ENCODE measurements around the gene ACTN1.

The ACTN1 gene

GRCh38 chr14:68986225-68986624, 7.1 kb upstream of the ACTN1 start:
- DNase-seq (ENCODE audit: extremely low read depth, low read depth): no peak
- TF ChIP-seq, protein P1, sequence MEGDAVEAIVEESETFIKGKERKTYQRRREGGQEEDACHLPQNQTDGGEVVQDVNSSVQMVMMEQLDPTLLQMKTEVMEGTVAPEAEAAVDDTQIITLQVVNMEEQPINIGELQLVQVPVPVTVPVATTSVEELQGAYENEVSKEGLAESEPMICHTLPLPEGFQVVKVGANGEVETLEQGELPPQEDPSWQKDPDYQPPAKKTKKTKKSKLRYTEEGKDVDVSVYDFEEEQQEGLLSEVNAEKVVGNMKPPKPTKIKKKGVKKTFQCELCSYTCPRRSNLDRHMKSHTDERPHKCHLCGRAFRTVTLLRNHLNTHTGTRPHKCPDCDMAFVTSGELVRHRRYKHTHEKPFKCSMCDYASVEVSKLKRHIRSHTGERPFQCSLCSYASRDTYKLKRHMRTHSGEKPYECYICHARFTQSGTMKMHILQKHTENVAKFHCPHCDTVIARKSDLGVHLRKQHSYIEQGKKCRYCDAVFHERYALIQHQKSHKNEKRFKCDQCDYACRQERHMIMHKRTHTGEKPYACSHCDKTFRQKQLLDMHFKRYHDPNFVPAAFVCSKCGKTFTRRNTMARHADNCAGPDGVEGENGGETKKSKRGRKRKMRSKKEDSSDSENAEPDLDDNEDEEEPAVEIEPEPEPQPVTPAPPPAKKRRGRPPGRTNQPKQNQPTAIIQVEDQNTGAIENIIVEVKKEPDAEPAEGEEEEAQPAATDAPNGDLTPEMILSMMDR (IDR thresholded peaks at IDR 0.05; ENCODE audit: low read depth, low read length): no peak

GRCh38 chr14:68984686-68985085, 5.6 kb upstream of the ACTN1 start:
- DNase-seq (ENCODE audit: extremely low read depth, low read depth): no peak
- TF ChIP-seq, protein P1 (IDR thresholded peaks at IDR 0.05; ENCODE audit: low read depth, low read length): no peak

DNA sequence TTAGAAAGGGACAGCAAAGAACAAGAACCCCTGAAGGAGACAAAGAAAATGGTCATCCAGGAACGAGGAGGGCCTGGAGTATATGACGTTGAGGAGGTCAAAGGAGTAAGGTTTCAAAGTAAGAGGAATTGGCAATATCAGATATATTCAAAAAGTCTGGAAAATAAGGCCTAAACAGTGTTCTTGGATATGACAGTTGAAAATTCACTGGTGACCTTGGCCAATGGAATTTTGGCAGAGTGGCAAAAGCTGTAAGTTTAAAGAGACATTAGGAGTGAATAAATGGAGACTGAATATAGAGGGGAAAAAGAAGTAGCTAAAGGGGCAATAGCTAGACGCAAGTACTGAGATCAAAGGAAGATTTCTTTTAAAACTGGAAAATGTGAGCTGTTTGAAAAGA, 4.1 kb upstream of the ACTN1 start:
- DNase-seq (ENCODE audit: extremely low read depth, low read depth): no peak

GRCh38 chr14:68982581-68982980, 3.5 kb upstream of the ACTN1 start:
- TF ChIP-seq, protein P1 (IDR thresholded peaks at IDR 0.05; ENCODE audit: low read depth, low read length): no peak
- no peak for DNase-seq (ENCODE audit: extremely low read depth, low read depth)

More for the DNA sequence above, 4.1 kb upstream of the ACTN1 start:
- TF ChIP-seq, protein P1 (IDR thresholded peaks at IDR 0.05; ENCODE audit: low read depth, low read length): no peak

- TF ChIP-seq, protein P1 (IDR thresholded peaks at IDR 0.05; ENCODE audit: low read depth, low read length): no peak
- DNase-seq (ENCODE audit: extremely low read depth, low read depth): no peak
Observed at GRCh38 chr14:68981539-68981976, 2.5 kb upstream of the ACTN1 start.

DNA sequence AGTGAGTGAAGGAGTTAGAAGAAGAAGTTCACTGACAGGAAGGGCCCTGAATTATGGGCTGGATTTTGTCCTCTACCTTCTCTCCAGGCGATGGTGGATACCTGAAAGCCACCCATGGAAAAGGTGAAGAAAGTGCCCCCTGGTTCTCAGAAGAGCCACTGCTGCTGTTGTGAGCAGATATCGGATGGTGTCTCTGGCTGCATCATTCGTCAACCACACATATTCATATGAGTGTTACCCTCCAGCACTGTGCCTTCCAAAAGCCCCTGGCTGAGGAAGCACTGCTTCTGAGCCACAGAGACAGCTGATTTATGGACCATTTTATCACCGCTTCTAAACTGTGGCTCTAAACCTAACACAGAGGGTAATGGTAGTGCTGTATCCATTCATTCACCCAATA, 2.0 kb upstream of the ACTN1 start:
- TF ChIP-seq, protein P1 (IDR thresholded peaks at IDR 0.05; ENCODE audit: low read depth, low read length): no peak
- no peak for DNase-seq (ENCODE audit: extremely low read depth, low read depth)

- TF ChIP-seq, protein P1 (IDR thresholded peaks at IDR 0.05; ENCODE audit: low read depth, low read length): no peak
- DNase-seq (ENCODE audit: extremely low read depth, low read depth): no peak
Observed at GRCh38 chr14:68979722-68980451, 785 bp upstream of the ACTN1 start.

Data from AG09319 (cell line).